PC-3 (cell line): ENCODE data around the gene HBS1L. TPM values are rescaled to one million over a fixed set of nuclear protein-coding genes. Genes with fewer than 3 reads are reported as not detected.

Source experiments
- ATAC-seq: fragments of 200-7000 bp; cut with Tn5 transposase; 2 replicates; pipeline ENCODE4 v1.9.1; 2020; ENCODE audit warnings: mild to moderate bottlenecking, moderate library complexity
- BruUV-seq: library from RNA; stranded (reverse); fragments of 400-500 nt; replicated peaks from 2 replicates; lab custom pipeline; 2021; lab: Mats Ljungman, UMichigan
- CTCF ChIA-PET: fragments of 300-600 bp; sonication (Branson Sonifier 250); formaldehyde crosslinking; loops from one replicate; lab custom pipeline; 2022; ENCODE audit warnings: antibody characterized with exemption; lab: Charles Lee
- POLR2A ChIA-PET: fragments of 300-600 bp; sonication (Branson Sonifier 250); formaldehyde crosslinking; loops from one replicate; lab custom pipeline; 2022; ENCODE audit warnings: antibody characterized with exemption; ENCODE audit not compliant: unreplicated experiment; lab: Charles Lee
- DNase-seq: peaks from one replicate; pipeline ENCODE4 v3.0.0-alpha.2; 2015
- H2AFZ ChIP-seq: fragments of 300-600 bp; sonication (generic); 2 replicates; pipeline ENCODE4 v1.6.0; 2016; ENCODE audit warnings: antibody characterized with exemption, low read length
- H3F3A ChIP-seq: fragments of 300-600 bp; sonication (generic); one replicate; pipeline ENCODE4 v1.6.0; 2017; ENCODE audit warnings: antibody characterized with exemption, low read length, control low read depth, mild to moderate bottlenecking; ENCODE audit not compliant: unreplicated experiment
- H3K27ac ChIP-seq: fragments of 300-600 bp; sonication (generic); 2 replicates; pipeline ENCODE4 v1.5.1; 2016; ENCODE audit warnings: mild to moderate bottlenecking, low read length
- H3K27me3 ChIP-seq: fragments of 300-600 bp; sonication (generic); 2 replicates; pipeline ENCODE4 v1.6.1; 2016; ENCODE audit warnings: low read length, mixed read lengths
- H3K36me3 ChIP-seq: fragments of 300-600 bp; sonication (generic); 2 replicates; pipeline ENCODE4 v1.6.1; 2016; ENCODE audit warnings: low read depth, mixed run types, low read length, mixed read lengths
- H3K4me1 ChIP-seq: fragments of 300-600 bp; sonication (generic); 2 replicates; pipeline ENCODE4 v1.5.1; 2016; ENCODE audit warnings: low read length; ENCODE audit not compliant: insufficient read depth
- H3K4me2 ChIP-seq: fragments of 300-600 bp; sonication (generic); 2 replicates; pipeline ENCODE4 v1.6.0; 2016; ENCODE audit warnings: low read length
- H3K4me3 ChIP-seq: fragments of 300-600 bp; sonication (generic); 2 replicates; pipeline ENCODE4 v1.5.1; 2016; ENCODE audit warnings: mild to moderate bottlenecking, low read length, mixed read lengths
- H3K79me2 ChIP-seq: fragments of 300-600 bp; sonication (generic); 2 replicates; pipeline ENCODE4 v1.6.1; 2017; ENCODE audit warnings: low read length, mixed read lengths
- H3K9ac ChIP-seq: fragments of 300-600 bp; sonication (generic); 2 replicates; pipeline ENCODE4 v1.6.0; 2016; ENCODE audit warnings: mild to moderate bottlenecking, low read length
- H3K9me2 ChIP-seq: fragments of 300-600 bp; sonication (generic); replicated peaks from 2 replicates; pipeline ENCODE4 v1.6.1; 2016; ENCODE audit warnings: mixed run types, low read length, mixed read lengths
- H3K9me3 ChIP-seq: fragments of 300-600 bp; sonication (generic); 2 replicates; pipeline ENCODE4 v1.6.1; 2016; ENCODE audit warnings: low read length, mixed read lengths
- H4K20me1 ChIP-seq: fragments of 300-600 bp; sonication (generic); 2 replicates; pipeline ENCODE4 v1.6.1; 2016; ENCODE audit warnings: low read length, mixed read lengths
- CTCF ChIP-seq: fragments of 300-600 bp; sonication (generic); conservative IDR thresholded peaks from 2 replicates; pipeline ENCODE4 v1.5.1; 2017; ENCODE audit warnings: antibody characterized with exemption, low read depth, mild to moderate bottlenecking, low read length
- EZH2 ChIP-seq: fragments of 300-600 bp; sonication (generic); IDR thresholded peaks from one replicate; pipeline ENCODE4 v1.6.1; 2017; ENCODE audit warnings: antibody characterized with exemption, mild to moderate bottlenecking, low read length; ENCODE audit not compliant: unreplicated experiment
- EZH2phosphoT487 ChIP-seq: fragments of 300-600 bp; sonication (generic); IDR thresholded peaks from 2 replicates; pipeline ENCODE4 v1.6.1; 2018; ENCODE audit warnings: mild to moderate bottlenecking, antibody characterized with exemption, low read length, borderline replicate concordance
- intact Hi-C: fragments of 100-400 bp; cut with micrococcal nuclease; formaldehyde crosslinking; loops from 2 replicates; pipeline ENCODE4 v1.9.0; 2023
- total RNA-seq: library from RNA; depleted of rRNA; stranded (reverse); fragments of >200 nt; gene quantifications from 2 replicates; pipeline ENCODE4 v1.2.3, GENCODE V29; 2014

HBS1L gene
- total RNA-seq, 1 experiment from 2014 or later = 53.2 TPM

GRCh38 chr6:135092724-135093123 is 38.1 kb upstream of the HBS1L start:
- Histone ChIP-seq H3K36me3 (no peaks in the 10 kb centered on the region), H2AFZ (no peak overlapping the region), H3K4me3 (no peak overlapping the region), H3K27ac (no peak overlapping the region), H3K9me2 (no peaks in the 10 kb centered on the region), H3K4me1 (peaks cover 22% of the 10 kb centered on the region), H3F3A (no peaks in the 10 kb centered on the region), H3K9ac (no peak overlapping the region), H3K4me2 (no peak overlapping the region), H3K9me3 (no peaks in the 10 kb centered on the region), H3K27me3 (peaks cover 5% of the 10 kb centered on the region; the same call in 1 of the 2 replicates), H4K20me1 (no peaks in the 10 kb centered on the region), H3K79me2 (no peaks in the 10 kb centered on the region)
- POLR2A ChIA-PET = no interaction called here
- intact Hi-C loops = no loop called here
- no peak for ATAC-seq
- no TSS peak for BruUV-seq
- CTCF ChIA-PET = no interaction called here
- TF ChIP-seq CTCF (no peak), EZH2 (no peak), EZH2phosphoT487 (no peak)
- no peak for DNase-seq

- H3K27ac ChIP-seq = no peak overlapping the region
- H3K9me2 ChIP-seq = no peaks in the 10 kb centered on the region
- CTCF ChIA-PET = no interaction called here
- intact Hi-C loops = no loop called here
- H3K4me3 ChIP-seq = no peak overlapping the region
- POLR2A ChIA-PET = no interaction called here
- H3K36me3 ChIP-seq = no peaks in the 10 kb centered on the region; the same call in 1 of the 2 replicates
- no peaks in the 10 kb centered on the region for H3K79me2 ChIP-seq
- H2AFZ ChIP-seq = no peak overlapping the region
- DNase-seq = no peak
- H4K20me1 ChIP-seq = no peaks in the 10 kb centered on the region
- peaks cover 22% of the 10 kb centered on the region for H3K4me1 ChIP-seq
- no TSS peak for BruUV-seq
- H3F3A ChIP-seq = no peaks in the 10 kb centered on the region
- H3K9me3 ChIP-seq = no peaks in the 10 kb centered on the region
- H3K4me2 ChIP-seq = no peak overlapping the region
- no peak overlapping the region for H3K9ac ChIP-seq
- no peaks in the 10 kb centered on the region for H3K27me3 ChIP-seq
- no peak for ATAC-seq
- TF ChIP-seq EZH2phosphoT487 (no peak), EZH2 (no peak), CTCF (no peak)
These were observed 36.2 kb upstream of the HBS1L start for GRCh38 chr6:135090819-135091218.

- Histone ChIP-seq H3K4me1 (peaks cover 18% of the 10 kb centered on the region), H3K27me3 (no peaks in the 10 kb centered on the region), H3K36me3 (no peaks in the 10 kb centered on the region; the same call in 1 of the 2 replicates), H3K79me2 (no peaks in the 10 kb centered on the region), H3K9me2 (no peaks in the 10 kb centered on the region), H2AFZ (no peak overlapping the region), H3K4me2 (no peak overlapping the region), H4K20me1 (no peaks in the 10 kb centered on the region), H3K9me3 (no peaks in the 10 kb centered on the region), H3F3A (no peaks in the 10 kb centered on the region), H3K4me3 (no peak overlapping the region), H3K27ac (no peak overlapping the region), H3K9ac (no peak overlapping the region)
- CTCF ChIA-PET = interaction anchor here (0.6 kb wide), 1 partner anchor 1748 kb away, joined by 3 read pairs; no protein-coding TSS in a partner anchor
- BruUV-seq = no TSS peak
- DNase-seq (no peak), ATAC-seq (no peak)
- intact Hi-C loops = no loop called here
- POLR2A ChIA-PET = no interaction called here
- no peak for TF ChIP-seq EZH2phosphoT487
- TF ChIP-seq EZH2 = no peak
- TF ChIP-seq CTCF = no peak
These were observed 35.3 kb upstream of the HBS1L start for GRCh38 chr6:135089901-135090300.
